ENCODE measurements around the gene FNIP1. TPM values are rescaled to one million over a fixed set of nuclear protein-coding genes. Genes with fewer than 3 reads are reported as not detected.

The FNIP1 gene
- total and polyA plus RNA-seq, 2 of the 8 experiments (the other 6 are each of a cell fraction or from before 2014, with no cell fraction given), result 3.5 to 17.3 TPM

DNA sequence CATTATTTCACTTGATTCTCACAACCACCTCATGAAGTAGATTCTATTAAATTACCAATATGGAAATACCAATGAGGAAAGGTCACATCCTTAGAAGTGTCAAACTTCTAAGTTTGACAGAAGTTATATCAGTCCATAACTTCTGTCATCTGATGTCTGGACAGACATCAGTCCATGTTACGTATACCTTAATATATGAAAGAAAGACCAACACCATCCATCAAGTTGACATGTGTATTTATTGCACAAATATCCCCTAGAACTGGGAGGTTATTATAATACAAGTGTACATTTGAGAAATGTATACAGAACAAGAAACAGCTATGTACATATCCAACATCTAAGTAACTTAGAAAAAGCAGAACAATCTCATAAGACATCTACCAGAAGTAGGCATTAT lies 155.3 kb downstream of the FNIP1 start:
- Histone ChIP-seq H3K4me2 (ENCODE audit: insufficient read depth in 1 of 2, low read depth in 2 of 2, low read length in 2 of 2) (no peak overlapping the region), H3K27ac (ENCODE audit: low read depth, low read length) (no peak overlapping the region), H2AK5ac (ENCODE audit: low read depth, low read length) (no peak overlapping the region), H3K9ac (replicated peaks in 1 of 4; ENCODE audit: extremely low read depth in 1 of 4, low read depth in 3 of 4, low read length in 3 of 4) (no peak overlapping the region), H2BK20ac (ENCODE audit: low read length) (no peak overlapping the region), H4K20me1 (replicated peaks in 1 of 2; ENCODE audit: control insufficient read depth in 1 of 2, insufficient read depth in 2 of 2, low read length in 2 of 2) (no peaks in the 10 kb centered on the region), H3K56ac (replicated peaks; ENCODE audit: insufficient read length, low read depth, low read length) (no peak overlapping the region), H3K18ac (ENCODE audit: extremely low read depth, low read length) (no peak overlapping the region), H2AFZ (ENCODE audit: low read length) (no peak overlapping the region), H3K36me3 (ENCODE audit: control insufficient read depth in 2 of 4, insufficient read depth in 4 of 4, low read length in 3 of 4) (peaks cover 0 to 3% (median 0%) of the 10 kb centered on the region in 4 experiments; a peak in 2 of 8 replicates), H3K4ac (replicated peaks; ENCODE audit: insufficient read length, low read depth, low read length) (no peak overlapping the region), H2BK15ac (ENCODE audit: low read length) (no peak overlapping the region), H3K23ac (ENCODE audit: insufficient read length) (no peak overlapping the region), H3K9me3 (ENCODE audit: insufficient read depth in 2 of 2, low read depth in 1 of 2, low read length in 1 of 2) (no peaks in the 10 kb centered on the region), H2BK120ac (replicated peaks; ENCODE audit: low read depth, low read length) (no peak overlapping the region), H3K4me3 (ENCODE audit: extremely low read depth in 1 of 4, insufficient read depth in 2 of 4, low read depth in 3 of 4, low read length in 4 of 4) (no peak overlapping the region), H4K91ac (replicated peaks; ENCODE audit: insufficient read length, low read length) (no peak overlapping the region), H4K8ac (ENCODE audit: extremely low read depth, insufficient read depth, low read length) (no peak overlapping the region), H3K27me3 (replicated peaks in 1 of 4; ENCODE audit: control insufficient read depth in 3 of 4, extremely low read depth in 1 of 4, insufficient read depth in 3 of 4, low read length in 3 of 4) (no peaks in the 10 kb centered on the region), H4K5ac (ENCODE audit: insufficient read length, low read depth, low read length) (no peak overlapping the region), H2BK5ac (ENCODE audit: low read depth, low read length) (no peak overlapping the region), H3K79me2 (ENCODE audit: control insufficient read depth in 1 of 2, insufficient read depth in 2 of 2, low read length in 2 of 2) (no peaks in the 10 kb centered on the region), H3K14ac (ENCODE audit: insufficient read length) (no peak overlapping the region), H3K4me1 (replicated peaks in 1 of 4; ENCODE audit: control insufficient read depth in 3 of 4, insufficient read depth in 4 of 4, low read length in 3 of 4) (no peaks in the 10 kb centered on the region), H3K23me2 (ENCODE audit: low read depth, low read length) (no peaks in the 10 kb centered on the region), H2BK12ac (ENCODE audit: low read depth, low read length) (no peak overlapping the region), H3K79me1 (ENCODE audit: low read depth, low read length) (no peaks in the 10 kb centered on the region)
- ChIA-PET CTCF (ENCODE audit: partially characterized antibody) (interaction anchor here (1.0 to 2.8 kb wide), 3 partner anchors 14 to 169 kb away, joined by 3 to 7 read pairs (median 4); no protein-coding TSS in a partner anchor), POLR2A (ENCODE audit: partially characterized antibody) (no interaction called here)
- WGBS, 2 experiments (ENCODE audit: extremely low coverage in 1 of 2, insufficient coverage in 1 of 2, insufficient read length in 1 of 2, insufficient replicate concordance in 2 of 2, low coverage in 1 of 2, low lambda C conversion rate in 2 of 2, missing lambda C conversion rate in 1 of 2), result 92% methylated on average over 1 of the region's 1 CpG; no CpG with 5 or more reads in 1 of the 2 experiments
- FAIRE-seq, result no peak
- no peak for DNase-seq (ENCODE audit: low read depth in 1 of 2, low spot score in 2 of 2)
- TF ChIP-seq RBBP5 (IDR thresholded peaks at IDR 0.05; ENCODE audit: borderline replicate concordance, low read depth, low read length) (no peak), KDM1A (IDR thresholded peaks at IDR 0.05; ENCODE audit: borderline replicate concordance, low read length) (no peak), GABPA (IDR thresholded peaks at IDR 0.05; ENCODE audit: borderline replicate concordance, insufficient read depth, low read length) (no peak), CHD2 (IDR thresholded peaks at IDR 0.05; ENCODE audit: low read length) (no peak), SP4 (IDR thresholded peaks at IDR 0.05; ENCODE audit: low read length) (no peak), RXRA (IDR thresholded peaks at IDR 0.05; ENCODE audit: insufficient read depth, low read depth, low read length) (no peak)
- TF ChIP-seq, protein P1, sequence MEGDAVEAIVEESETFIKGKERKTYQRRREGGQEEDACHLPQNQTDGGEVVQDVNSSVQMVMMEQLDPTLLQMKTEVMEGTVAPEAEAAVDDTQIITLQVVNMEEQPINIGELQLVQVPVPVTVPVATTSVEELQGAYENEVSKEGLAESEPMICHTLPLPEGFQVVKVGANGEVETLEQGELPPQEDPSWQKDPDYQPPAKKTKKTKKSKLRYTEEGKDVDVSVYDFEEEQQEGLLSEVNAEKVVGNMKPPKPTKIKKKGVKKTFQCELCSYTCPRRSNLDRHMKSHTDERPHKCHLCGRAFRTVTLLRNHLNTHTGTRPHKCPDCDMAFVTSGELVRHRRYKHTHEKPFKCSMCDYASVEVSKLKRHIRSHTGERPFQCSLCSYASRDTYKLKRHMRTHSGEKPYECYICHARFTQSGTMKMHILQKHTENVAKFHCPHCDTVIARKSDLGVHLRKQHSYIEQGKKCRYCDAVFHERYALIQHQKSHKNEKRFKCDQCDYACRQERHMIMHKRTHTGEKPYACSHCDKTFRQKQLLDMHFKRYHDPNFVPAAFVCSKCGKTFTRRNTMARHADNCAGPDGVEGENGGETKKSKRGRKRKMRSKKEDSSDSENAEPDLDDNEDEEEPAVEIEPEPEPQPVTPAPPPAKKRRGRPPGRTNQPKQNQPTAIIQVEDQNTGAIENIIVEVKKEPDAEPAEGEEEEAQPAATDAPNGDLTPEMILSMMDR (IDR thresholded peaks at IDR 0.05; ENCODE audit: control extremely low read depth in 1 of 3, insufficient read depth in 1 of 3, low read depth in 1 of 3, low read length in 3 of 3), result no peak
- TF ChIP-seq, protein P2, sequence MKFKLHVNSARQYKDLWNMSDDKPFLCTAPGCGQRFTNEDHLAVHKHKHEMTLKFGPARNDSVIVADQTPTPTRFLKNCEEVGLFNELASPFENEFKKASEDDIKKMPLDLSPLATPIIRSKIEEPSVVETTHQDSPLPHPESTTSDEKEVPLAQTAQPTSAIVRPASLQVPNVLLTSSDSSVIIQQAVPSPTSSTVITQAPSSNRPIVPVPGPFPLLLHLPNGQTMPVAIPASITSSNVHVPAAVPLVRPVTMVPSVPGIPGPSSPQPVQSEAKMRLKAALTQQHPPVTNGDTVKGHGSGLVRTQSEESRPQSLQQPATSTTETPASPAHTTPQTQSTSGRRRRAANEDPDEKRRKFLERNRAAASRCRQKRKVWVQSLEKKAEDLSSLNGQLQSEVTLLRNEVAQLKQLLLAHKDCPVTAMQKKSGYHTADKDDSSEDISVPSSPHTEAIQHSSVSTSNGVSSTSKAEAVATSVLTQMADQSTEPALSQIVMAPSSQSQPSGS (IDR thresholded peaks at IDR 0.05; ENCODE audit: low read length), result no peak
